ENCODE results near the gene SMARCA5. TPM values are rescaled to one million over a fixed set of nuclear protein-coding genes. Genes with fewer than 3 reads are reported as not detected.

The SMARCA5 gene
- polyA plus RNA-seq, 1 of the 3 experiments (the other 2 are of a cell fraction) = 7.5 TPM

GRCh38 chr4:143597276-143597675 is 83.8 kb downstream of the SMARCA5 start:
- Histone ChIP-seq H3K4me2 (no peak overlapping the region), H3K4me1 (ENCODE audit: control insufficient read depth in 1 of 2, insufficient read depth in 2 of 2, low read depth in 1 of 2, low read length in 1 of 2) (no peaks in the 10 kb centered on the region), H3K9ac (no peak overlapping the region), H3K9me2 (no peaks in the 10 kb centered on the region), H3K9me3 (no peaks in the 10 kb centered on the region), H3K27ac (ENCODE audit: low read depth in 2 of 2, low read length in 1 of 2) (no peak overlapping the region), H3K4me3 (ENCODE audit: low read depth in 2 of 2, low read length in 1 of 2) (no peak overlapping the region), H4K20me1 (ENCODE audit: insufficient read depth) (no peaks in the 10 kb centered on the region), H3F3A (replicated peaks; ENCODE audit: insufficient read depth) (no peaks in the 10 kb centered on the region), H3K36me3 (replicated peaks in 1 of 2; ENCODE audit: control insufficient read depth in 1 of 2, insufficient read depth in 2 of 2, low read length in 1 of 2) (no peaks in the 10 kb centered on the region), H3K79me2 (ENCODE audit: insufficient read depth) (no peaks in the 10 kb centered on the region), H2AFZ (ENCODE audit: low read depth) (no peak overlapping the region), H3K27me3 (ENCODE audit: insufficient read depth) (no peaks in the 10 kb centered on the region)
- no peak for TF ChIP-seq TAF1 (IDR thresholded peaks at IDR 0.05; ENCODE audit: borderline replicate concordance, low read depth, low read length)
- TF ChIP-seq CHD2 (IDR thresholded peaks at IDR 0.05; ENCODE audit: low read length, partially characterized antibody) = no peak
- TF ChIP-seq MXI1 (IDR thresholded peaks at IDR 0.05; ENCODE audit: low read depth, low read length) = no peak
- no peak for TF ChIP-seq FOXM1 (IDR thresholded peaks at IDR 0.05; ENCODE audit: low read depth)
- TF ChIP-seq RAD21 (IDR thresholded peaks at IDR 0.05; ENCODE audit: low read length) = no peak
- no peak for TF ChIP-seq TEAD4 (IDR thresholded peaks at IDR 0.05; ENCODE audit: borderline replicate concordance, insufficient read depth)
- 91% methylated on average over 3 of the region's 3 CpGs for WGBS (ENCODE audit: low lambda C conversion rate)
- no peak for DNase-seq
- ChIA-PET CTCF (no interaction called here), POLR2A (no interaction called here)

GRCh38 chr4:143598816-143599215 is 85.3 kb downstream of the SMARCA5 start:
- no peak for TF ChIP-seq FOXM1 (IDR thresholded peaks at IDR 0.05; ENCODE audit: low read depth)
- no peak for TF ChIP-seq EP300 (IDR thresholded peaks at IDR 0.05; ENCODE audit: borderline replicate concordance in 1 of 2, low read depth in 1 of 2, low read length in 1 of 2)
- TF ChIP-seq TEAD4 (IDR thresholded peaks at IDR 0.05; ENCODE audit: borderline replicate concordance, insufficient read depth) = no peak
- TF ChIP-seq RXRA (IDR thresholded peaks at IDR 0.05; ENCODE audit: borderline replicate concordance, low read depth) = no peak
- no peak for TF ChIP-seq GABPA (IDR thresholded peaks at IDR 0.05; ENCODE audit: low read depth)
- no peak for TF ChIP-seq USF1 (IDR thresholded peaks at IDR 0.05; ENCODE audit: borderline replicate concordance, low read depth)
- no peak for TF ChIP-seq RFX5 (IDR thresholded peaks at IDR 0.05; ENCODE audit: low read length)
- no peak for TF ChIP-seq SMC3 (IDR thresholded peaks at IDR 0.05; ENCODE audit: low read depth, low read length)
- TF ChIP-seq RCOR1 (IDR thresholded peaks at IDR 0.05; ENCODE audit: low read length) = no peak
- no peak for TF ChIP-seq FOXJ3 (CRISPR knock-in tag; IDR thresholded peaks at IDR 0.05)
- no peak for TF ChIP-seq TAF1 (IDR thresholded peaks at IDR 0.05; ENCODE audit: borderline replicate concordance, low read depth, low read length)
- no peak for TF ChIP-seq USF2 (IDR thresholded peaks at IDR 0.05; ENCODE audit: borderline replicate concordance, low read depth, low read length)
- no peak for TF ChIP-seq TCF12 (IDR thresholded peaks at IDR 0.05)
- no peak for TF ChIP-seq JUND (IDR thresholded peaks at IDR 0.05)
- TF ChIP-seq GATA2 (CRISPR knock-in tag; IDR thresholded peaks at IDR 0.05) = no peak
- no peak for TF ChIP-seq SIN3A (IDR thresholded peaks at IDR 0.05; ENCODE audit: borderline replicate concordance, low read depth, low read length)
- no peak for TF ChIP-seq MXI1 (IDR thresholded peaks at IDR 0.05; ENCODE audit: low read depth, low read length)

More at GRCh38 chr4:143598816-143599215, 85.3 kb downstream of the SMARCA5 start:
- Histone ChIP-seq H3K79me2 (ENCODE audit: insufficient read depth) (no peaks in the 10 kb centered on the region), H4K20me1 (ENCODE audit: insufficient read depth) (no peaks in the 10 kb centered on the region), H3K9ac (no peak overlapping the region), H3K4me2 (no peak overlapping the region), H3K36me3 (replicated peaks in 1 of 2; ENCODE audit: control insufficient read depth in 1 of 2, insufficient read depth in 2 of 2, low read length in 1 of 2) (no peaks in the 10 kb centered on the region), H3K9me3 (no peaks in the 10 kb centered on the region), H3K27ac (ENCODE audit: low read depth in 2 of 2, low read length in 1 of 2) (no peak overlapping the region), H3K9me2 (no peaks in the 10 kb centered on the region), H2AFZ (ENCODE audit: low read depth) (no peak overlapping the region), H3K4me1 (ENCODE audit: control insufficient read depth in 1 of 2, insufficient read depth in 2 of 2, low read depth in 1 of 2, low read length in 1 of 2) (no peaks in the 10 kb centered on the region), H3K4me3 (ENCODE audit: low read depth in 2 of 2, low read length in 1 of 2) (no peak overlapping the region), H3F3A (replicated peaks; ENCODE audit: insufficient read depth) (no peaks in the 10 kb centered on the region), H3K27me3 (ENCODE audit: insufficient read depth) (no peaks in the 10 kb centered on the region)
- CTCF ChIA-PET = interaction anchor here (1.6 kb wide), 1 partner anchor 34 kb away, joined by 4 read pairs; no protein-coding TSS in a partner anchor
- no peak for DNase-seq
- POLR2A ChIA-PET = no interaction called here
